ENCODE data around the gene GRB7.

DNA sequence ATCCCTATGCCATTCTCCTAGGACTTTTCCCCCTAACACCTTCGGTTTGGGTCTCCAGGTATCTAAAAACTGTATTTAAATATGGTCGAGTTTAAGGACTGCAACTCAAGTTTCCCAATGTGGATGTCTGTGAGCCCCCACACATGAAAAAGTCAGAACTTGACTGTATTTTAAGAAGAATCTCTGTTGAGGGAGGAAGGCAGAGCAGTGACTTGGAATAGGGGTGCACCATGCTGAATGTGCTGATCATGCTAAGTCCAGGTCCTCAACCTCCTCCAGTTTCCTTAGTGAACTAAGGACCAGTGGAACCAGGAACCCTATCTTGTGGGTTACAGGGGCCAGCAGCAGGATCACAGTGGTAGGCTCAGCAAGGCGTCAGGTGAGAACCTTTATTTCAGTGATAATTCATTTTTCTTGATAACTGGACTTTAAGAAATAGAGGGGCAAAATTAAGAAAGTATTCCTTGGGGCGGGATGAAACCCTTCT is 19.5 kb downstream of the GRB7 start:
- TF ChIP-seq, protein P1, sequence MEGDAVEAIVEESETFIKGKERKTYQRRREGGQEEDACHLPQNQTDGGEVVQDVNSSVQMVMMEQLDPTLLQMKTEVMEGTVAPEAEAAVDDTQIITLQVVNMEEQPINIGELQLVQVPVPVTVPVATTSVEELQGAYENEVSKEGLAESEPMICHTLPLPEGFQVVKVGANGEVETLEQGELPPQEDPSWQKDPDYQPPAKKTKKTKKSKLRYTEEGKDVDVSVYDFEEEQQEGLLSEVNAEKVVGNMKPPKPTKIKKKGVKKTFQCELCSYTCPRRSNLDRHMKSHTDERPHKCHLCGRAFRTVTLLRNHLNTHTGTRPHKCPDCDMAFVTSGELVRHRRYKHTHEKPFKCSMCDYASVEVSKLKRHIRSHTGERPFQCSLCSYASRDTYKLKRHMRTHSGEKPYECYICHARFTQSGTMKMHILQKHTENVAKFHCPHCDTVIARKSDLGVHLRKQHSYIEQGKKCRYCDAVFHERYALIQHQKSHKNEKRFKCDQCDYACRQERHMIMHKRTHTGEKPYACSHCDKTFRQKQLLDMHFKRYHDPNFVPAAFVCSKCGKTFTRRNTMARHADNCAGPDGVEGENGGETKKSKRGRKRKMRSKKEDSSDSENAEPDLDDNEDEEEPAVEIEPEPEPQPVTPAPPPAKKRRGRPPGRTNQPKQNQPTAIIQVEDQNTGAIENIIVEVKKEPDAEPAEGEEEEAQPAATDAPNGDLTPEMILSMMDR (IDR thresholded peaks at IDR 0.05; ENCODE audit: low read depth, low read length) = no peak
- TF ChIP-seq EZH2phosphoT487 (IDR thresholded peaks at IDR 0.05; ENCODE audit: low read depth) = no peak
